GM12878 (cell line): ENCODE measurements around the gene DNAJC5G. TPM values are rescaled to one million over a fixed set of nuclear protein-coding genes. Genes with fewer than 3 reads are reported as not detected.

ENCODE experiments used
- ATAC-seq: fragments of 200-7000 bp; cut with Tn5 transposase; 3 replicates; pipeline ENCODE4 v1.9.1; 2020; ENCODE audit warnings: mild to moderate bottlenecking, moderate library complexity
- BruUV-seq: library from RNA; stranded (reverse); fragments of 400-500 nt; replicated peaks from 2 replicates; lab custom pipeline; 2021; lab: Mats Ljungman, UMichigan
- CTCF ChIA-PET: fragments of 300-600 bp; sonication (Branson Sonifier 250); formaldehyde crosslinking; extraction: SDS; loops from one replicate; lab custom pipeline; 2021; ENCODE audit warnings: inconsistent platforms; lab: Yijun Ruan, JAX
- POLR2A ChIA-PET: fragments of 350-600 bp; formaldehyde crosslinking; extraction: SDS; loops from one replicate; lab custom pipeline; 2021; ENCODE audit warnings: inconsistent platforms; lab: Charles Lee
- RAD21 ChIA-PET: fragments of 300-600 bp; sonication (Branson Sonifier 250); formaldehyde crosslinking; loops from one replicate; lab custom pipeline; 2023; ENCODE audit warnings: antibody characterized with exemption; ENCODE audit not compliant: unreplicated experiment; lab: Charles Lee
- SMC1A ChIA-PET: fragments of 300-600 bp; sonication (Branson Sonifier 250); formaldehyde crosslinking; loops from one replicate; lab custom pipeline; 2023; ENCODE audit not compliant: unreplicated experiment, uncharacterized antibody; lab: Charles Lee
- DNase-seq: peaks from one replicate; pipeline ENCODE4 v3.0.0-alpha.2; 2011; ENCODE audit warnings: low read depth, low spot score
- FAIRE-seq: peaks from 3 replicates; lab custom pipeline; 2011; peaks lifted over from hg19 to GRCh38; lab: Jason Lieb, UNC
- H2AFZ ChIP-seq: 2 replicates; pipeline ENCODE4 v1.6.0; 2011; ENCODE audit warnings: low read depth, low read length, control low read depth; ENCODE audit not compliant: control insufficient read depth
- H3K27ac ChIP-seq: 2 replicates; pipeline ENCODE4 v1.5.1; 2011; ENCODE audit warnings: control low read depth; ENCODE audit not compliant: control insufficient read depth, insufficient read depth
- H3K27me3 ChIP-seq, 2 experiments: replicated peaks in 1 of 2; 2 replicates each; pipeline versions ENCODE4 v1.6.0 to v1.6.1; 2011; ENCODE audit warnings: low read length in 1 of 2; ENCODE audit not compliant: control insufficient read depth in 2 of 2, insufficient read depth in 2 of 2
- H3K36me3 ChIP-seq, 2 experiments: 2 replicates each; pipeline ENCODE4 v1.5.1; 2011; ENCODE audit warnings: low read length in 1 of 2; ENCODE audit not compliant: control insufficient read depth in 2 of 2, insufficient read depth in 2 of 2
- H3K4me1 ChIP-seq: 2 replicates; pipeline ENCODE4 v1.6.1; 2011; ENCODE audit warnings: mild to moderate bottlenecking, low read length, moderate library complexity, mixed read lengths; ENCODE audit not compliant: control insufficient read depth, insufficient read depth
- H3K4me2 ChIP-seq: 2 replicates; pipeline ENCODE4 v1.6.0; 2011; ENCODE audit warnings: control low read depth; ENCODE audit not compliant: control insufficient read depth, insufficient read depth
- H3K4me3 ChIP-seq: fragments of 200-600 bp; sonication (generic); 2 replicates; pipeline ENCODE4 v1.5.1; 2016
- H3K79me2 ChIP-seq: 2 replicates; pipeline ENCODE4 v1.6.0; 2011; ENCODE audit warnings: low read length; ENCODE audit not compliant: control insufficient read depth, insufficient read depth
- H3K9ac ChIP-seq: 2 replicates; pipeline ENCODE4 v1.8.0; 2011; ENCODE audit warnings: low read length, control low read depth, mixed read lengths; ENCODE audit not compliant: control insufficient read depth, insufficient read depth
- H3K9me3 ChIP-seq: replicated peaks from 3 replicates; pipeline ENCODE4 v1.5.1; 2011; ENCODE audit warnings: mild to moderate bottlenecking, low read length; ENCODE audit not compliant: control insufficient read depth, insufficient read depth
- H4K20me1 ChIP-seq: 2 replicates; pipeline ENCODE4 v1.6.0; 2011; ENCODE audit not compliant: control insufficient read depth, insufficient read depth
- NFIC ChIP-seq: IDR thresholded peaks from 2 replicates; pipeline ENCODE4 v1.6.1; 2012; ENCODE audit warnings: low read depth, mild to moderate bottlenecking, inconsistent platforms, low read length, moderate library complexity
- NR2C1 ChIP-seq: fragments of 450-650 bp; IDR thresholded peaks from 2 replicates; pipeline ENCODE4 v1.6.1; 2017; ENCODE audit warnings: antibody characterized with exemption, mild to moderate bottlenecking, moderate library complexity
- POLR2A ChIP-seq: IDR thresholded peaks from 2 replicates; pipeline ENCODE4 v1.6.1; 2011; ENCODE audit warnings: low read depth, mild to moderate bottlenecking, low read length
- RUNX3 ChIP-seq: IDR thresholded peaks from 2 replicates; pipeline ENCODE4 v1.6.1; 2012; ENCODE audit warnings: low read length, inconsistent platforms
- WGBS: methylation state at CpG from one replicate; pipeline ENCODE4 v1.1.6; 2016; ENCODE audit warnings: low lambda C conversion rate; ENCODE audit not compliant: insufficient replicate concordance, insufficient coverage; ENCODE audit errors: missing lambda C conversion rate; 5-methylcytosine and 5-hydroxymethylcytosine counted together
- in situ Hi-C: fragments of 300-500 bp; cut with MboI; formaldehyde crosslinking; loops from 9 replicates; pipeline ENCODE4 v1.14.3; 2018; ENCODE audit warnings: mixed read lengths
- intact Hi-C: fragments of 100-400 bp; cut with micrococcal nuclease; formaldehyde crosslinking; loops from one replicate; pipeline ENCODE4 v1.14.2; 2022; ENCODE audit not compliant: unreplicated experiment
- polyA plus RNA-seq, 11 experiments: library from polyadenylated mRNA; depleted of rRNA in 4 of 11; unstranded in 6 of 11; stranded (reverse) in 5 of 11; fragments of >200 nt; fragmentation: Nextera tagmentation in 4 of 11; fragmentation: Illumina TruSeq in 1 of 11; extraction: Ambion mirVana in 4 of 11; extraction: Trizol in 1 of 11; gene quantifications; 1 replicate in 1 of 11; 2 replicates in 10 of 11; pipeline versions ENCODE4 v1.2.1 to v1.2.3, GENCODE V29; 2011 to 2016; ENCODE audit warnings: inconsistent platforms in 2 of 11, missing spikeins in 2 of 11, low read depth in 1 of 11
- total RNA-seq, 4 experiments: library from RNA; depleted of rRNA in 3 of 4; stranded (reverse); fragments of >200 nt in 3 of 4; fragmentation: Illumina TruSeq in 1 of 4; extraction: Trizol in 1 of 4; gene quantifications; 2 replicates each; pipeline versions ENCODE4 v1.2.1 to v1.2.3, GENCODE V29; 2013 to 2021
- TF ChIP-seq, protein P1 (sequence below): IDR thresholded peaks from 2 replicates; pipeline ENCODE4 v1.6.1; 2011; ENCODE audit warnings: borderline replicate concordance, low read depth, mild to moderate bottlenecking, moderate library complexity, low read length; ENCODE audit not compliant: insufficient read depth, poor library complexity, severe bottlenecking
- TF ChIP-seq, protein P2 (sequence below): fragments of 450-650 bp; IDR thresholded peaks from 2 replicates; pipeline ENCODE4 v1.6.1; 2017; ENCODE audit warnings: mild to moderate bottlenecking, low read depth, inconsistent platforms; ENCODE audit not compliant: poor library complexity, severe bottlenecking
- TF ChIP-seq, protein P3 (sequence below), 3 experiments: IDR thresholded peaks in 2 of 3; conservative IDR thresholded peaks in 1 of 3; 2 replicates each; pipeline ENCODE4 v1.5.1; 2011; ENCODE audit warnings: low read depth in 3 of 3, low read length in 3 of 3, mild to moderate bottlenecking in 3 of 3, control low read depth in 2 of 3, moderate library complexity in 2 of 3, inconsistent platforms in 1 of 3, mixed read lengths in 1 of 3; ENCODE audit not compliant: control insufficient read depth in 2 of 3, insufficient read depth in 1 of 3; ENCODE audit errors: extremely low read depth in 1 of 3

DNAJC5G gene
- total and polyA plus RNA-seq, 10 of the 15 experiments (the other 5 are each of a cell fraction or from before 2014, with no cell fraction given): not detected

DNA sequence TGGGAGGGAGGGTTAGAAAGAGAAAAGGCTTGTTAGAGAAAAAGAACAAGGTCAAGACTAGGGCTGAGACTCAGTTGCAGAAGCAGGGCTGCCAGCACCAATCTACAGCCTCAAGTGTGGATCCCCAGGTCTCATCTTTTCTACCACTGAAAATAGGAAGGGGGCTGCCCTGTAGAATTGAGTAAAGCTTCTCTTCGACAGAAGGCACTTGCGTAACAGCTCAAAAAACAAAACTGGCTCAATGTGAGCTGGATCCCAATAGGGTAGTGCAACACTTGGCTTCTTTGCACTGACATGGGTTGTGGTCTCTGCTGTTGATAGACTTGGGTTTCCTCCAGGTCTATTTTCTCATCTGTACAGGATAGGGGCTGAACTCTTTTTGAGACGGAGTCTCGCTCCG lies 49.5 kb downstream of the DNAJC5G start:
- CTCF ChIA-PET: interaction anchor here (5.7 kb wide), 1 partner anchor 22 kb away, joined by 49 read pairs; no protein-coding TSS in a partner anchor
- Histone ChIP-seq H3K9me3 (no peaks in the 10 kb centered on the region), H3K9ac (no peak overlapping the region), H3K27me3 (no peaks in the 10 kb centered on the region), H3K79me2 (peaks cover 27% of the 10 kb centered on the region), H3K4me1 (peaks cover 6% of the 10 kb centered on the region), H2AFZ (no peak overlapping the region), H3K27ac (no peak overlapping the region), H3K36me3 (peaks cover 7 to 22% of the 10 kb centered on the region in 2 experiments), H4K20me1 (no peaks in the 10 kb centered on the region), H3K4me2 (no peak overlapping the region), H3K4me3 (no peak overlapping the region)
- 93% methylated on average over 5 of the region's 5 CpGs for WGBS
- POLR2A ChIA-PET: interaction anchor here (1.6 kb wide), 1 partner anchor 46 kb away, joined by 3 read pairs; no protein-coding TSS in a partner anchor
- DNase-seq: no peak
- SMC1A ChIA-PET: interaction anchor here (1.5 kb wide), 1 partner anchor 20 kb away, joined by 8 read pairs; no protein-coding TSS in a partner anchor
- intact Hi-C loops: no loop called here
- FAIRE-seq: no peak
- ATAC-seq: no peak
- RAD21 ChIA-PET: interaction anchor here (1.6 kb wide), 1 partner anchor 45 kb away, joined by 4 read pairs; no protein-coding TSS in a partner anchor
- 0 out of 2 replicates have a peak, but pooled peaks have one; percentile 14 for TF ChIP-seq POLR2A
- TF ChIP-seq NFIC: no peak
- TF ChIP-seq NR2C1: no peak
- TF ChIP-seq, protein P1, sequence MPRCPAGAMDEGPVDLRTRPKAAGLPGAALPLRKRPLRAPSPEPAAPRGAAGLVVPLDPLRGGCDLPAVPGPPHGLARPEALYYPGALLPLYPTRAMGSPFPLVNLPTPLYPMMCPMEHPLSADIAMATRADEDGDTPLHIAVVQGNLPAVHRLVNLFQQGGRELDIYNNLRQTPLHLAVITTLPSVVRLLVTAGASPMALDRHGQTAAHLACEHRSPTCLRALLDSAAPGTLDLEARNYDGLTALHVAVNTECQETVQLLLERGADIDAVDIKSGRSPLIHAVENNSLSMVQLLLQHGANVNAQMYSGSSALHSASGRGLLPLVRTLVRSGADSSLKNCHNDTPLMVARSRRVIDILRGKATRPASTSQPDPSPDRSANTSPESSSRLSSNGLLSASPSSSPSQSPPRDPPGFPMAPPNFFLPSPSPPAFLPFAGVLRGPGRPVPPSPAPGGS: no peak
- TF ChIP-seq, protein P2, sequence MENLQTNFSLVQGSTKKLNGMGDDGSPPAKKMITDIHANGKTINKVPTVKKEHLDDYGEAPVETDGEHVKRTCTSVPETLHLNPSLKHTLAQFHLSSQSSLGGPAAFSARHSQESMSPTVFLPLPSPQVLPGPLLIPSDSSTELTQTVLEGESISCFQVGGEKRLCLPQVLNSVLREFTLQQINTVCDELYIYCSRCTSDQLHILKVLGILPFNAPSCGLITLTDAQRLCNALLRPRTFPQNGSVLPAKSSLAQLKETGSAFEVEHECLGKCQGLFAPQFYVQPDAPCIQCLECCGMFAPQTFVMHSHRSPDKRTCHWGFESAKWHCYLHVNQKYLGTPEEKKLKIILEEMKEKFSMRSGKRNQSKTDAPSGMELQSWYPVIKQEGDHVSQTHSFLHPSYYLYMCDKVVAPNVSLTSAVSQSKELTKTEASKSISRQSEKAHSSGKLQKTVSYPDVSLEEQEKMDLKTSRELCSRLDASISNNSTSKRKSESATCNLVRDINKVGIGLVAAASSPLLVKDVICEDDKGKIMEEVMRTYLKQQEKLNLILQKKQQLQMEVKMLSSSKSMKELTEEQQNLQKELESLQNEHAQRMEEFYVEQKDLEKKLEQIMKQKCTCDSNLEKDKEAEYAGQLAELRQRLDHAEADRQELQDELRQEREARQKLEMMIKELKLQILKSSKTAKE: no peak
- TF ChIP-seq RUNX3: no peak
- TF ChIP-seq, protein P3, sequence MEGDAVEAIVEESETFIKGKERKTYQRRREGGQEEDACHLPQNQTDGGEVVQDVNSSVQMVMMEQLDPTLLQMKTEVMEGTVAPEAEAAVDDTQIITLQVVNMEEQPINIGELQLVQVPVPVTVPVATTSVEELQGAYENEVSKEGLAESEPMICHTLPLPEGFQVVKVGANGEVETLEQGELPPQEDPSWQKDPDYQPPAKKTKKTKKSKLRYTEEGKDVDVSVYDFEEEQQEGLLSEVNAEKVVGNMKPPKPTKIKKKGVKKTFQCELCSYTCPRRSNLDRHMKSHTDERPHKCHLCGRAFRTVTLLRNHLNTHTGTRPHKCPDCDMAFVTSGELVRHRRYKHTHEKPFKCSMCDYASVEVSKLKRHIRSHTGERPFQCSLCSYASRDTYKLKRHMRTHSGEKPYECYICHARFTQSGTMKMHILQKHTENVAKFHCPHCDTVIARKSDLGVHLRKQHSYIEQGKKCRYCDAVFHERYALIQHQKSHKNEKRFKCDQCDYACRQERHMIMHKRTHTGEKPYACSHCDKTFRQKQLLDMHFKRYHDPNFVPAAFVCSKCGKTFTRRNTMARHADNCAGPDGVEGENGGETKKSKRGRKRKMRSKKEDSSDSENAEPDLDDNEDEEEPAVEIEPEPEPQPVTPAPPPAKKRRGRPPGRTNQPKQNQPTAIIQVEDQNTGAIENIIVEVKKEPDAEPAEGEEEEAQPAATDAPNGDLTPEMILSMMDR (IDR thresholded peaks at IDR 0.05 in 2 of 3, conservative IDR thresholded peaks at IDR 0.05 in 1 of 3; ENCODE audit: control insufficient read depth in 2 of 3, extremely low read depth in 1 of 3, insufficient read depth in 1 of 3, low read depth in 3 of 3, low read length in 3 of 3): no peak
- TF ChIP-seq, all 136 proteins: peak for 1
- in situ Hi-C loops: no loop called here
- no TSS peak for BruUV-seq

Other genes with a start within 250 kb of the DNAJC5G start
Only the 7 nearest of the 27 such genes appear.
- gene ATRAID, start 63.4 kb upstream of the DNAJC5G start, total RNA-seq (2014; rRNA removed): 97.5 and 113 TPM in 2 replicates
- 79.5 and 80.7 TPM in 2 replicates for gene ATRAID, start 63.4 kb upstream of the DNAJC5G start, total RNA-seq (2014; rRNA removed; fragmentation: Illumina TruSeq; extraction: Trizol)
- 65.6 and 68.9 TPM in 2 replicates for gene ATRAID, start 63.4 kb upstream of the DNAJC5G start, total RNA-seq (2021)
- 129 and 143 TPM in 2 replicates for gene ATRAID, start 63.4 kb upstream of the DNAJC5G start, polyA plus RNA-seq (2011; rRNA removed)
- 103 and 107 TPM in 2 replicates for gene ATRAID, start 63.4 kb upstream of the DNAJC5G start, polyA plus RNA-seq (2014; fragmentation: Illumina TruSeq; extraction: Trizol)
- gene ATRAID, start 63.4 kb upstream of the DNAJC5G start, polyA plus RNA-seq (2014; fragmentation: Nextera tagmentation; extraction: Ambion mirVana): 100 to 1,000 TPM; 137 to 142 TPM
- 88.5 and 102 TPM in 2 replicates for gene ATRAID, start 63.4 kb upstream of the DNAJC5G start, polyA plus RNA-seq (2014; rRNA removed)
- 100 to 1,000 TPM; 163 to 180 TPM for gene ATRAID, start 63.4 kb upstream of the DNAJC5G start, polyA plus RNA-seq (2016; fragmentation: Nextera tagmentation; extraction: Ambion mirVana)
- 52.3 and 53.9 TPM in 2 replicates for gene SLC5A6, start 63.2 kb upstream of the DNAJC5G start, total RNA-seq (2014; rRNA removed)
- gene SLC5A6, start 63.2 kb upstream of the DNAJC5G start, total RNA-seq (2014; rRNA removed; fragmentation: Illumina TruSeq; extraction: Trizol): 27.8 and 29.4 TPM in 2 replicates
- gene SLC5A6, start 63.2 kb upstream of the DNAJC5G start, total RNA-seq (2021): 52.8 and 58.5 TPM in 2 replicates
- 50.6 and 101 TPM in 2 replicates for gene SLC5A6, start 63.2 kb upstream of the DNAJC5G start, polyA plus RNA-seq (2011; rRNA removed)
- gene SLC5A6, start 63.2 kb upstream of the DNAJC5G start, polyA plus RNA-seq (2014; fragmentation: Illumina TruSeq; extraction: Trizol): 35.7 and 42.6 TPM in 2 replicates
- gene SLC5A6, start 63.2 kb upstream of the DNAJC5G start, polyA plus RNA-seq (2014; fragmentation: Nextera tagmentation; extraction: Ambion mirVana): 10 to 100 TPM; 13.1 to 13.5 TPM
- gene SLC5A6, start 63.2 kb upstream of the DNAJC5G start, polyA plus RNA-seq (2014; rRNA removed): 54.3 and 56.8 TPM in 2 replicates
- 10 to 100 TPM; 60.4 to 67.5 TPM for gene SLC5A6, start 63.2 kb upstream of the DNAJC5G start, polyA plus RNA-seq (2016; fragmentation: Nextera tagmentation; extraction: Ambion mirVana)
- gene CAD, start 58.1 kb upstream of the DNAJC5G start, total RNA-seq (2014; rRNA removed): 48.3 and 66.1 TPM in 2 replicates
- gene CAD, start 58.1 kb upstream of the DNAJC5G start, total RNA-seq (2014; rRNA removed; fragmentation: Illumina TruSeq; extraction: Trizol): 22.8 and 23.8 TPM in 2 replicates
- gene CAD, start 58.1 kb upstream of the DNAJC5G start, total RNA-seq (2021): 101 and 119 TPM in 2 replicates
- 12.0 and 24.9 TPM in 2 replicates for gene CAD, start 58.1 kb upstream of the DNAJC5G start, polyA plus RNA-seq (2011; rRNA removed)
- gene CAD, start 58.1 kb upstream of the DNAJC5G start, polyA plus RNA-seq (2014; fragmentation: Illumina TruSeq; extraction: Trizol): 18.5 and 43.5 TPM in 2 replicates
- 10 to 100 TPM in 1 of 2 experiments, 1 to 10 TPM in 1; 7.6 to 12.1 TPM for gene CAD, start 58.1 kb upstream of the DNAJC5G start, polyA plus RNA-seq (2014; fragmentation: Nextera tagmentation; extraction: Ambion mirVana)
- gene CAD, start 58.1 kb upstream of the DNAJC5G start, polyA plus RNA-seq (2014; rRNA removed): 57.9 and 73.2 TPM in 2 replicates
- gene CAD, start 58.1 kb upstream of the DNAJC5G start, polyA plus RNA-seq (2016; fragmentation: Nextera tagmentation; extraction: Ambion mirVana): 10 to 100 TPM; 68.2 to 75.5 TPM
- gene SLC30A3, start 12.4 kb upstream of the DNAJC5G start, total RNA-seq (2014; rRNA removed): not detected in 2 replicates
- gene SLC30A3, start 12.4 kb upstream of the DNAJC5G start, total RNA-seq (2014; rRNA removed; fragmentation: Illumina TruSeq; extraction: Trizol): not detected in 2 replicates
- not detected in 2 replicates for gene SLC30A3, start 12.4 kb upstream of the DNAJC5G start, total RNA-seq (2021)
- gene SLC30A3, start 12.4 kb upstream of the DNAJC5G start, polyA plus RNA-seq (2011; rRNA removed): 0.12 and 0.23 TPM in 2 replicates
- gene SLC30A3, start 12.4 kb upstream of the DNAJC5G start, polyA plus RNA-seq (2014; fragmentation: Illumina TruSeq; extraction: Trizol): not detected in 2 replicates
- gene SLC30A3, start 12.4 kb upstream of the DNAJC5G start, polyA plus RNA-seq (2014; fragmentation: Nextera tagmentation; extraction: Ambion mirVana): not detected
- gene SLC30A3, start 12.4 kb upstream of the DNAJC5G start, polyA plus RNA-seq (2014; rRNA removed): 0.06 TPM in 1 of 2 replicates, not detected in the other
- gene SLC30A3, start 12.4 kb upstream of the DNAJC5G start, polyA plus RNA-seq (2016; fragmentation: Nextera tagmentation; extraction: Ambion mirVana): not detected
- not detected in 2 replicates for gene TRIM54, start 7.0 kb downstream of the DNAJC5G start, total RNA-seq (2014; rRNA removed)
- gene TRIM54, start 7.0 kb downstream of the DNAJC5G start, total RNA-seq (2014; rRNA removed; fragmentation: Illumina TruSeq; extraction: Trizol): not detected in 2 replicates
- not detected in 2 replicates for gene TRIM54, start 7.0 kb downstream of the DNAJC5G start, total RNA-seq (2021)
- not detected in 2 replicates for gene TRIM54, start 7.0 kb downstream of the DNAJC5G start, polyA plus RNA-seq (2011; rRNA removed)
- 0.03 TPM in 1 of 2 replicates, not detected in the other for gene TRIM54, start 7.0 kb downstream of the DNAJC5G start, polyA plus RNA-seq (2014; fragmentation: Illumina TruSeq; extraction: Trizol)
- gene TRIM54, start 7.0 kb downstream of the DNAJC5G start, polyA plus RNA-seq (2014; fragmentation: Nextera tagmentation; extraction: Ambion mirVana): not detected
- 0.08 TPM in 1 of 2 replicates, not detected in the other for gene TRIM54, start 7.0 kb downstream of the DNAJC5G start, polyA plus RNA-seq (2014; rRNA removed)
- not detected for gene TRIM54, start 7.0 kb downstream of the DNAJC5G start, polyA plus RNA-seq (2016; fragmentation: Nextera tagmentation; extraction: Ambion mirVana)
- gene UCN, start 33.0 kb downstream of the DNAJC5G start, total RNA-seq (2014; rRNA removed): 1.6 and 2.2 TPM in 2 replicates
- 0.45 TPM in 1 of 2 replicates, not detected in the other for gene UCN, start 33.0 kb downstream of the DNAJC5G start, total RNA-seq (2014; rRNA removed; fragmentation: Illumina TruSeq; extraction: Trizol)
- gene UCN, start 33.0 kb downstream of the DNAJC5G start, total RNA-seq (2021): 1.1 and 2.0 TPM in 2 replicates
- gene UCN, start 33.0 kb downstream of the DNAJC5G start, polyA plus RNA-seq (2011; rRNA removed): 0.43 TPM in 1 of 2 replicates, not detected in the other
- gene UCN, start 33.0 kb downstream of the DNAJC5G start, polyA plus RNA-seq (2014; fragmentation: Illumina TruSeq; extraction: Trizol): not detected in 2 replicates
- gene UCN, start 33.0 kb downstream of the DNAJC5G start, polyA plus RNA-seq (2014; fragmentation: Nextera tagmentation; extraction: Ambion mirVana): under 1 TPM; 0.10 to 0.26 TPM
- gene UCN, start 33.0 kb downstream of the DNAJC5G start, polyA plus RNA-seq (2014; rRNA removed): 2.6 and 2.8 TPM in 2 replicates
- 1 to 10 TPM; 2.7 to 3.8 TPM for gene UCN, start 33.0 kb downstream of the DNAJC5G start, polyA plus RNA-seq (2016; fragmentation: Nextera tagmentation; extraction: Ambion mirVana)
- gene MPV17, start 47.7 kb downstream of the DNAJC5G start, total RNA-seq (2014; rRNA removed): 95.3 and 98.9 TPM in 2 replicates
- 73.0 and 75.3 TPM in 2 replicates for gene MPV17, start 47.7 kb downstream of the DNAJC5G start, total RNA-seq (2014; rRNA removed; fragmentation: Illumina TruSeq; extraction: Trizol)
- 63.3 and 63.4 TPM in 2 replicates for gene MPV17, start 47.7 kb downstream of the DNAJC5G start, total RNA-seq (2021)
- gene MPV17, start 47.7 kb downstream of the DNAJC5G start, polyA plus RNA-seq (2011; rRNA removed): 103 and 126 TPM in 2 replicates
- gene MPV17, start 47.7 kb downstream of the DNAJC5G start, polyA plus RNA-seq (2014; fragmentation: Illumina TruSeq; extraction: Trizol): 116 and 123 TPM in 2 replicates
- gene MPV17, start 47.7 kb downstream of the DNAJC5G start, polyA plus RNA-seq (2014; fragmentation: Nextera tagmentation; extraction: Ambion mirVana): 10 to 100 TPM; 67.6 to 69.8 TPM
- gene MPV17, start 47.7 kb downstream of the DNAJC5G start, polyA plus RNA-seq (2014; rRNA removed): 77.3 and 82.7 TPM in 2 replicates
- gene MPV17, start 47.7 kb downstream of the DNAJC5G start, polyA plus RNA-seq (2016; fragmentation: Nextera tagmentation; extraction: Ambion mirVana): 100 to 1,000 TPM; 116 to 143 TPM